Jurkat, Clone E6-1 (cell line): Measurements from ENCODE around the gene EYS.

Source experiments
- DNase-seq: peaks from one replicate; pipeline ENCODE4 v3.0.0-alpha.2; 2011; ENCODE audit warnings: low read depth, low spot score
- H3K4me3 ChIP-seq: 2 replicates; pipeline ENCODE4 v1.5.1; 2011; ENCODE audit warnings: mild to moderate bottlenecking, low read length, control low read depth, moderate library complexity

The EYS gene

DNA sequence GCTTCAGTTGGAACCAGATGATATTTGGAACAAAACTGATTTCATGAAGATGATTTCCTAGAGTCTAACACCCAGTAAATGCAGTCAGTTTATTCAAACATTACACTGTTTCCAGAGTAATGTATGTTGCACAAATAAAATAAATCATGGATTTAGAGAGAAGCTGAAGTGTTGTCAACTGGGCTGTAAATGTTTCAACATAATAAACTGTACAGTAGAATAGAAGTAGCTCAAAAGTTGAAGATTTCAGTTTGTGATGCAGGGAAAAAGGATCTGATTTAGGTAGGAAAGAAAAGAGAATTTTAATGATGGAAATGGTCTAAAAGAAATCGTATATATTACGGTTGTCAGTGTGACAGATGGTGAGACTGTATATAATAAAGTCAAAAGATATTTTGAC is 985.2 kb downstream of the EYS start:
- no peak for DNase-seq
- no peak overlapping the region for H3K4me3 ChIP-seq

DNA sequence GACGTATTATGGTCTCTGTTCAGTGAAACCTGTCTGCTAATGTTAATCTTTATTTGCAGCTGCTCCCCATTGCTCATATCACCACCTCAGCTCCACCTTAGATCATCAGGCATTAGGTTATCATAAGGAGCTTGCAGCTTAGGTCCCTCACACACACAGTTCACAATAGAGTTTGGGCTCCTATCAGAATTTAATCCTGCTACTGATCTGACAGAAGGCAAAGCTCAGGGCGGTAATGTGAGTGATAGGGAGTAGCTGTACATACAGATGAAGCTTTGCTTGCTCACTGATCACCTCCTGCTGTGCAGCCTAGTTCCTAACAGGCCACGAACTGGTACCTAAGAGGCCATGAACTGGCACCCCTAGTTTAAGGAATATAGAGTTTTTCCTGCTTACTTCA is 989.7 kb downstream of the EYS start:
- no peak for DNase-seq
- H3K4me3 ChIP-seq = no peak overlapping the region

DNA sequence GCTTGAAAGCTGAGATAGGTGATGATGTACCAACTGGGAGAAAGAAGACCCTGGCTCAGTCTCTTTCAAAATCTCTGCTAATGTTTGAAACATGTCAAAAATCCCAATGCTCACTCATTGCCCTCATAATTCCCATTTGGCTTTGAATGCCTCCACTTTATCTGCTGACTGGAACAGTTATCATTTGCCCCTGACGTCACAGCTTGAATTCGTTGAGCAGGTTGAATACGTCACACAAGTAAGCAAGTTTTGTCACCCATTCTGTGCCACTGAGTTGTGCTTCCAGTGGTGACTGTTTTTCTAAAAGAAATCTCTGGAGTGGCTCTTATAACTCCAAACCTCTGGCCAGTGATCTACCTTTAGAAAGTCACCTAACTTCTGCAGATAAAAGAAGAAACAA is 991.4 kb downstream of the EYS start:
- H3K4me3 ChIP-seq = no peak overlapping the region
- DNase-seq = no peak

DNA sequence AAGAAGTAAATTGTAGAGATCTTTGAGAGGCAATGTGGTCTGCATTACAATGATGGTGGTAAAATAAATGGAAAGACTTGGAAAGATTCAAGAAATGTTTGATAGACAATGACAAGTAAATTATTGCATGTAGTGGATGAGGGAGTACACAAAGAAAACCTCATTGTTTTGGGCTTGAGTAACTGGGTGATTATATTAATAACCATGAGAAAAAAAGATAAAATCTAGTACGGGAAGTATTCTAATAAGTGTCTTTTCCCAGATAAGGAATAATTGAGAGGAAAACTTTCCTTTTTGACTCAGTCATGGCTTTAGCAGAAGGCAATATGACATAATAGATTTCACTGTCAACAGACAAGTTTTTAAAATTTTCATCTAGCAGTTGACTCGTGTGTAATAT is 993.0 kb downstream of the EYS start:
- no peak for DNase-seq
- H3K4me3 ChIP-seq = no peak overlapping the region

DNA sequence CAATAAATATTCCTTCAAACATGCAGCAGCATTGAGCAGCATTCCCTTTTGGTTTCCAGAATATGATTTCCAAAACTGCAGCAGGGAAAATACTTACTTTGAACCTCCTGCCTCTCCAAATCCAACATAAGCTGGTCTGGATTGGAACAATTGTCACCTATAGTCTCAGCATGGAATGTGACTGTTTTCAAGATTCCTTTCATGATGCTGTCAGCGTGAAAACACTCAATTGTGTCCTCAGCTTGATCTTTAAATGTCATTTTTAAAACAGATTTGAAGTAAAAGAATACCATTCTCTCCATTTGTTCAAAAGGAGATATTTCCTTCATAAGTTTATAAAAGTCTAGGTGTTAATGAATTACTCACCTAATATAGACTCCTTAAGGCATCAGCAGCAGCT is 993.9 kb downstream of the EYS start:
- no peak for DNase-seq
- H3K4me3 ChIP-seq = no peak overlapping the region

DNA sequence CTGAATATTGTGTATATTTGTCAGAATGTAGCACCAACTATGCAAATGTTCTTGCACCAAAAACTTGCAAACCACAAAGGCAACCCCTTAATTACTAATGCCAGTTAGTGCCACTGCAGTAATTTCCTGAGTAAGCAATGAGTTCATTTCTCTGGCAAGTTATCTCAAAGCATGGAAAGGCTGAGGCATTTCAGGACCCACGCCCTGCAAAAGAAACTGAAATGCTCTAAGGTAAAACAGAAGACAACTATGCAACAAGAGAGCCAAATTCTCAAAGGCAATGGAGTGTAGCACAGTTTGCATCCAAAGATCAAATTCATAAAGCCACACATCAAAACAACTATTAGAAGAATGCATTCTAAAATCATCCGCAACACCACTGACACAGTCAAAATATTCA is 994.4 kb downstream of the EYS start:
- H3K4me3 ChIP-seq = no peak overlapping the region
- DNase-seq = no peak

DNA sequence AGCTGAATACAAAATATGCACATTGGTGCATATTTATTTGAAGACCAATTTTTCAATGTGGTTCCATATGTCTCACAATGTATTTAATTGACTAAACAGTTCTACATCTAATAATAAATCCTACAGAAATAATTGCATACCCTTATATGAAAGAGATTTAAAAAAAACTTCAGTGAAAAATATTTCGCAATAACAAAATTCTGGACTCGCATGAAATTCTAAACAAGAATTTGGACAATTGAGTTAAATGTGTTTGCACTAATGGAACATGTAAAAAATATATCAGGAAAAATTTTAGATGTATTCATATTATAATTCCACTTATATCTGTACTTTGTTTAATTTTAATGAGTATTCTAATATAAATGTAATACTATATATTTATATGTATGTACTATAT is 1003.1 kb downstream of the EYS start:
- DNase-seq = no peak

DNA sequence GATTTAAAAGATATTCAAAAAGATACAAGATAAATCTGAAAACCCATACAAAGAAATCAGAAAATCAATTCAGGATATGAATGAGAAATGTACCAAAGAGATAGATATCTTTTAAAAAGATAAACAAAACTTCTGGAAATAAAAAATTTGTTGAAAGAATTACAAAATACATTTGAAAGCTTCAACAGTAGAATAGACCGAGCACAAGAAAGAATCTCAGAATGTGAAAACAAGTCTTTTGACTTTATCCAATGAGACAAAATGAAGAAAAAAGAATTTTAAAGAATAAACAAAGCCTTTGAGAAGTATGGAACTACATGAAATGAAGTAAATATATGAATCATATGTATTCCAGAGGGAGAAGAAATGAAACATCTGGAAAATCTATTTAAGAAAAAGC is 1011.0 kb downstream of the EYS start:
- no peak overlapping the region for H3K4me3 ChIP-seq
- DNase-seq = no peak

More for the DNA sequence above, 1003.1 kb downstream of the EYS start:
- H3K4me3 ChIP-seq = no peak overlapping the region

DNA sequence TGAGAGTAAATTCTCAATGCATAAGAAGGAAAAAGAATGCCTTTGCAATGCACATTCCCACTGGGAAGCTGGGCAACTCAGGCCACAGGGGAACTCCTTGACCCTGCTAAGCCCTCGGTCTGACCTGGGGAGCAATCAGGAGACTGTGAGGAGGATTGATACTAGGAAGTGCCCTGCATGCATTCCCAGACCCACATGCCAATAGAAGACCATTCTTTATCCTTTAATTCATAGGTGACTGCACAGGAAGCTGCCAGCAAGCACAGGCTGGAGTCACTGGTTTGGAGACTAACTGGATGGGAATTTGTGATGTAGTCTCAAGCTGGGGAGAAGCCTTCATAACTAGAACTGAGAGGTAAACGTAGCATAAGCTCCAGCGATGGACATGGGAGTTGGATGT is 1012.7 kb downstream of the EYS start:
- no peak overlapping the region for H3K4me3 ChIP-seq
- no peak for DNase-seq

DNA sequence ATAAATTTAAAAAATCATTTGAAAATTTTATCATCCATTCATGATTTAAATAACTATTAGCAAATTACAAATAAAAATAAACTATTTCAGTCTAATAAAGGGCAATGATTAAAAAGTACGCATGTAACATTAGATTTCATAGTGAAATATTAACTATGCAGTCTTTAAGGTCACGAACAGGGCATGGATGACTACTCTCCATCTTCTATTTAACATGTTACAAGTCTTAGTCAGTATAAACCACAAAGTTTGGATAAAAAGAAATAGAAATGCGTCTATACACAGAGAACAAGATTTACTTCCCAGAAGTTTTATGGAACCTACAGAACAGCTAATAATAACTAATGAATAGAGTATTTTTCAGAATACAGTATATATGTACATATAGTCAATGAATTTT is 1016.0 kb downstream of the EYS start:
- H3K4me3 ChIP-seq = no peak overlapping the region
- DNase-seq = no peak

DNA sequence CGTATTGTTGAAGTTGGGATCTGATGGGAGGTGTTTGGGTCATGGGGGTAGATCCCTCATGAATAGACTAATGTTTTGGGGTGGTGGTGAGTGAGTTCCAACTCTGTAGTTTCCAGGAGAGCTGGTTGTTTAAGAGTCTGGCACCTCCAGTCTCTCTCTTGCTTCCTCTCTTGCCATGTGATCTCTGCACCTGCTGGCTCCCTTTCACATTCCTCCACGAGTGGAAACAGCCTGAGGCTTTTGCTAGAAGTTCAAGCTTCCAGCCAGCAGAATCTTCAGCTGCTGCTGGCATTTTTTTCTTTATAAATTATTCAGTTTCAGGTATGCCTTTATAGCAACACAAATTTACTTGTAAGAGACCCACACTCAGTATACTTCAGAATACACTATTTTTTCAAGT is 1021.6 kb downstream of the EYS start:
- no peak overlapping the region for H3K4me3 ChIP-seq
- no peak for DNase-seq

DNA sequence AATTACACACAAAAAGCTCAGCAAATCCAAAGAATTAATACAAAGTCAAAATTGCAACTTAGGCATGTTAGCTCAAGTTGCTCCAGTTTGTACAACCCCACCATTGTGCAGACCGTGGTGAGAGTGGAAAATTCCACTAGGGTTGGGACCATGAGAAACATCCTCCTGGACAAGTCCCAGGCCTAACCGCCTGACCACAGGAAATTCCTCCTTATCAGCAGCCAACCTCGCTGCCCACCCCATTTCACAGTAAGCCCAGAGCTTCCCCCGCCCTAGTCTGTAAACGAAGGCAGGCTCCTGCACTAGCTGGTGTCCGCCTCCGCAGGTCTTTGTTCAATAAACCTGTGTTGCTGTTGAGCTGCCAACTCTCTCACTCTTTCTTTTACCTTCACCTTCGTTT is 1023.3 kb downstream of the EYS start:
- DNase-seq = no peak
- no peak overlapping the region for H3K4me3 ChIP-seq

DNA sequence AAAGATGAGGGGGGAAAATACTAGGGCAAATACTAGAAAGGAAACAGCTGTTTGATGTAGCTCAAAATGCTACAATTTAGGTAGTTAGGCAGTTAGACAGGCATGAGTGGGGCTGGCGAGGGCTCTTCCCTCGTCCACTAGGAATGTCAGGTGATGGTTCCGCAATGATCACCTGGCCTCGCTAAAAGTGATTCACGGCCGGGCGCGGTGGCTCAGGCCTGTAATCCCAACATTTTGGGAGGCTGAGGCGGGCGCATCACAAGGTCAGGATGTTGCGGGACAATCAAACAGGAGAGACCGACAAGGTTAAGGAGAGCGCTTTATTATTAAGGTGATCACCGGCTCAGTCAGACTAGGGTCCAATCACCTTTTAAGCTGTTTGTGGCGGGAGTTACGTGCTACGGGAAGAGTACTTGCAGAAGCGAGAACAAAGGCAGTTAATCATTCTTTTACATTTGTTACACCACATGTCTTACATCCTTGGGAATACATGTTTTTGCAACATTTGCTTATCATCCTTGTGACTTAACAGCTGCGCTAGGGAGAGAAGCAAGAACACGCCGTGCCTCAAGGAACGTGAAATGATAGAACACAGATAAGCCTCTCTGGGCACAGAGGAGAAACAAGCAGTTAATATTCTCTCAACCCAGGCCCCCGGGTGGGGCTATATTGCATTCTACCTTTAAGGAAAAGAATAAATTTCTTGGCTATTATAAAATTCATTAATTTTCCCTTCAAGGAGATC is 1025.4 kb downstream of the EYS start:
- H3K4me3 ChIP-seq = no peak overlapping the region
- DNase-seq = no peak

DNA sequence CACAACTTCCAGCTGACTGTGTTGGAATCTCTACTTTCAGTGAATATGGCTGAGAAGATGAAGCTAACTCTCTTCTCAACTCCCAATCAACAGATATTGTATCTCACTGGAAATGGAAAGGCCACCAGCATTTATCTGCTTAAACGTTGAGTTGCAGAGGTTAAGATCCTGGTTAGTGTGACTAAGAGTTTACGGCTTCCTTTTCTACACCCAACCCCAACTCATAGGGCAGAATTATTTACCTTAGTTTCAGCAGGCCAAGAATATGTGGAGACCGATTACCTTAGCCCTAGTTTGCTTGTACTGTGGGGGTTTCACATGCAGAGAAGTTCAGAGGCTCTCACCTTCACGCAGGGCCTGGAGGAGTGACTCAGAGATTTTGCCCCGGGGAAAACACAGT is 1026.6 kb downstream of the EYS start:
- DNase-seq = no peak
- H3K4me3 ChIP-seq = no peak overlapping the region

DNA sequence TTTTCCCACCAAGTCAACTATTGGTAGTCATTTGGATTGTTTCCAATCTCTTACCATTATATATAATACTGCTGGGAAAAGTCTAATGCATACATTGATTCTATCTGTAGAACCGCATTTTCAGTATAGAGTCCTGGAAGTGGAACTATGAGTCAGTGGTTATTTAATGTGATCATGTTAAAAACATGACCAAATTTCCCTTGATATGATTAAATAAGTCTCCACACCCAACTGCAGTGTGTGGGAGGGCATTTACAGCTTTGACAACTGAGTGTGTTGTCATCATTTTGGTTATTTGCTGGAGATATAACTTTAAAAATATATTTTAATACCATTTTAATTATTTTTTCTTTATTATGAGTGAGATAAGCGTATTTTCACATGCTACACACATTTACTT is 1027.6 kb downstream of the EYS start:
- H3K4me3 ChIP-seq = no peak overlapping the region
- no peak for DNase-seq

DNA sequence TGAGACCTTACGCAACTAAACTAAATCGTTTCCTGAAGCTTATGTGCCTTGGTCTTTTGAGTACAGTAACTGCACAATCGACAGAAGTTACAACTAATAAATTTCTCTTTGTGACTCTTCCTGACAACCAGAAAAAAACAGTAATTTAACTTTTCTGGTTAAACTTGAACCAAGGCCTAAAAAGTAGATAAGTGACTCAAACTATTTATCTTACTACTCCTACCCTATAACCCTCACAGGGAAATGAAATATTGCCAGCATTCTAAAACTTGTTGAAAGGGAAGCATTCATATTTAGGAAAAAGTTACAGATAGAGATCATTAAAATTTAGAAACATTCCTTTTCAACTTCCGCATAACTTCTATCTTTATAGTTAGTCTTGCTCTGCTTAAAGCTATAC is 1034.4 kb downstream of the EYS start:
- no peak overlapping the region for H3K4me3 ChIP-seq
- no peak for DNase-seq

DNA sequence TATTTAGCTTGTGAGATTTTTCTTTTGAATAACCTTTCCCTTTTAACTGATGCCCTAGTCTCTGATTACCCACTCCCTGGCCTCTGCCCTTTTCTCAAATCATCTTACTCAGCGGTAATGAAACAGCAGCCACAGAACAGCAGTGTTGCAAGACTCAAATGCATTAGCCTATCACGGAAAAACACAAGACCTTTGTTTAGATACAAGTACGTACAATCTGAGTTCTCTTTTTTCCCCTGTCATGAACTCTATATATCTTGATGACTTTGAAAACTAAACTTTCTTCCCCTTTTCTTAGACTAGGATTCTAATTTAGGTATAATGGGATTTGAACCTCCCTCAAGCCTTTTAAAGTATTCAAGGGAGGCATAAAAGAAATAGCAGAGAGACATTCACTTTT is 1034.9 kb downstream of the EYS start:
- no peak overlapping the region for H3K4me3 ChIP-seq
- DNase-seq = no peak

DNA sequence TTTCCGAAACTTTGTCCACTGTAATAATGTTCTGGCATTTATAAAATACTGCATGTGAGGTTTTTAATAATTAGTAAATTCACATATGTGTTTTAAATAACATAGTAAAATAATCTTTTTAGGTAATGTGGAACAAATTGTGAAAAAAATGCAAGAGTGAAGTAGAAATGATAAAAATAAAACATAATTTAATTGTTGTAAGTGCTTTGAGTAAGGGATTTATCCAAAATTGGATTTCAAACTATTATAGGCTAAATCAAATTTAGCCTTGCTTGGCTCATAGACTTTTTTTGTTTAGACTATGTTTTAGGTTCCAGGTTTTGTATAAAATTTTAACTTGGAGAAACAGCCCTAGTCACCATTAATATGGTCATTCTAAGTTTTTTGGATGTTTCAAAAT is 1041.9 kb downstream of the EYS start:
- H3K4me3 ChIP-seq = no peak overlapping the region
- DNase-seq = no peak

DNA sequence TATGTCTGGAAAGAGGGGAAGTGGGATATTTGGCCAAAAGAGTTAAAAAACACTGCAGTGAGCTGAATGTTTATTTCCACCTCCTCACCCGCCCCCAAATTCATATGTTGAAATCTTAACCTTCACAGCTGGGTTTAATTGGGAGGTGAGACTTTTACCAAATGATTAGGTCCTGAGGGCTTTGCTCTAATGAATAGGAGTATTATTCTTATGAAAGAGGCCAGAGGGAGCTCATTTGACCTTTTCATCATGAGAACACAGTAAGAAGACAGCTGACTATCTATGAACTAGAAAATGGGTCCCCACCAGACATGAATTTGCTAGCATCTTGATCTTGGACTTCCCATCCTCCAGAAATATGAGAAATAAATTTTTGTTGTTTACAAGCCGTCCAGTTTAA is 1042.5 kb downstream of the EYS start:
- DNase-seq = no peak
- no peak overlapping the region for H3K4me3 ChIP-seq

DNA sequence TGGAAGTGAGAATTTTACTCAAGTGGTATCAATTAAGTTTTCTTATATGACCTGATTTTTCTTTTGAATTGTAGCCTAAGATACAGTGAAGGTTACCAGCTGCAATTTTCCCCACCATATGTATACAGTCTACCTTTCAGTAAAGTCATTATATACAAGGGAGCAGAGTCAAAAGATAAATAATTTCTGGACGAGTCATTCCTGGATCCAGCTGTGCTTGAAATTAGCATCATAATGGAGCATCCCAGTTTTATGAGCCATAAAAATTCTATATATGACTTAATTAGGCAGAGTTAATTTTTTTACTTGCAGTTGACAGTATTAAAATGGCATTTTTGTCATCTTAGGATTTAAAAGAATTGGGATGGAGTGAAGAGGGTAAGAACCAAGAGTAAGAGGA is 1063.0 kb downstream of the EYS start:
- no peak overlapping the region for H3K4me3 ChIP-seq
- DNase-seq = no peak

DNA sequence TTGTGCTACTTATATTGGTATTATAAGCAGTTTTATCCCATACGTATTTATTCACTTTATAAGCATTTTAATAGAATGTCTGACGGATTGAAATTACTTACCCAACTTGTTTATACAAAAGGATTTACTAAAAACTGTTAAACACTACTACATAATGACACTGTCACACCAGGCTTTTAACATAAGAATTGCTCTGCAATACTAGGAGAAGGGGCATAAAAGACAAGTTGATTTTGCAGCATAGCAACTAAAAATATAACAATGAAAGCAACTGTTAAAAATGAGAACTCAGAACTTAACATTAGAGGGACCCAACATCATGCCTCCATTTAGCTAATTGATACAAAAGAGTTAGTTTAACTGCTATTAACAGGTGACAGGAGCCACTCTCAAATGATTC is 1076.1 kb downstream of the EYS start:
- H3K4me3 ChIP-seq = no peak overlapping the region
- no peak for DNase-seq

DNA sequence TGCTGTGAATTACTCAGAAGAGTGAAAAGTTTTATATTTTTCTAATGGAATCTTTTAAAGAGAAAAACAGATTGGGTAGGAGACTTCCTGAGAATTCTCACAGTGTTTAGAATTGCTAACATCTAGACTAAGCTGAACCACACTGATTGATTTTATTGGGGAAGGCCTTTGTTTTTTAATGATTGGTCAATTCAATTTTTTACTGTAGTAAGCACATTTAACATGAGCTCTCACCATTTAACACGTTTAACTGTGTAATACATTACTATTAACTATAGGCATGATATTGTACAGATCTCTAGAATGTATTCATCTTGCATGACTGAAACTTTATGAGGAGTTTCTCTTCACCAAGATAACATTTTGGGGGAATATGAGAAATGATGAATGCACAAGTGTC is 1084.1 kb downstream of the EYS start:
- H3K4me3 ChIP-seq = no peak overlapping the region
- DNase-seq = no peak
